IMR-90 (cell line): ENCODE data around the gene DNM2. TPM values are rescaled to one million over a fixed set of nuclear protein-coding genes. Genes with fewer than 3 reads are reported as not detected.

Experiments used
- ATAC-seq: fragments of 200-7000 bp; cut with Tn5 transposase; 2 replicates; pipeline ENCODE4 v1.9.1; 2020; ENCODE audit warnings: low read depth, mild to moderate bottlenecking, moderate library complexity
- BruUV-seq: library from RNA; stranded (reverse); fragments of 400-500 nt; replicated peaks from 2 replicates; lab custom pipeline; 2021; lab: Mats Ljungman, UMichigan
- CTCF ChIA-PET: fragments of 300-600 bp; formaldehyde crosslinking; extraction: SDS; loops from one replicate; lab custom pipeline; 2021; ENCODE audit warnings: antibody characterized with exemption; lab: Yijun Ruan, JAX
- POLR2A ChIA-PET: fragments of 300-600 bp; sonication (Branson Sonifier 250); formaldehyde crosslinking; loops from one replicate; lab custom pipeline; 2022; ENCODE audit warnings: antibody characterized with exemption; ENCODE audit not compliant: unreplicated experiment; lab: Charles Lee
- DNase-seq: peaks from one replicate; pipeline ENCODE4 v3.0.0; 2013
- H2AFZ ChIP-seq: replicated peaks from 2 replicates; pipeline ENCODE3; 2013; ENCODE audit warnings: low read length, mild to moderate bottlenecking; ENCODE audit not compliant: poor library complexity
- H2AK5ac ChIP-seq: 2 replicates; pipeline ENCODE4 v1.6.1; 2013; ENCODE audit warnings: low read depth, low read length, inconsistent platforms
- H2AK9ac ChIP-seq: replicated peaks from 2 replicates; pipeline ENCODE3; 2013; ENCODE audit warnings: mild to moderate bottlenecking, low read depth, low read length, moderate library complexity; ENCODE audit not compliant: poor library complexity
- H2BK120ac ChIP-seq: 2 replicates; pipeline ENCODE4 v1.6.1; 2013; ENCODE audit warnings: low read depth, low read length, inconsistent platforms
- H2BK15ac ChIP-seq: 3 replicates; pipeline ENCODE4 v1.6.1; 2013; ENCODE audit warnings: low read depth, low read length, inconsistent platforms
- H2BK20ac ChIP-seq: 2 replicates; pipeline ENCODE4 v1.6.1; 2013; ENCODE audit warnings: low read depth, mild to moderate bottlenecking, inconsistent platforms, low read length, moderate library complexity
- H2BK5ac ChIP-seq: 2 replicates; pipeline ENCODE4 v1.6.1; 2013; ENCODE audit warnings: mild to moderate bottlenecking, low read depth, low read length, inconsistent platforms; ENCODE audit not compliant: poor library complexity, severe bottlenecking
- H3K14ac ChIP-seq: replicated peaks from 2 replicates; pipeline ENCODE4 v1.6.1; 2013; ENCODE audit warnings: low read depth, low read length, inconsistent platforms
- H3K18ac ChIP-seq: 2 replicates; pipeline ENCODE4 v1.6.1; 2013; ENCODE audit warnings: low read depth, low read length, control low read depth
- H3K23ac ChIP-seq: 2 replicates; pipeline ENCODE4 v1.6.1; 2013; ENCODE audit warnings: low read depth, low read length, inconsistent platforms
- H3K27ac ChIP-seq: 2 replicates; pipeline ENCODE4 v1.5.1; 2013; ENCODE audit warnings: mild to moderate bottlenecking, control low read depth, low read length; ENCODE audit not compliant: insufficient read depth
- H3K27me3 ChIP-seq: 2 replicates; pipeline ENCODE4 v1.6.1; 2013; ENCODE audit warnings: low read length; ENCODE audit not compliant: control insufficient read depth, insufficient read depth
- H3K36me3 ChIP-seq: 2 replicates; pipeline ENCODE4 v1.6.1; 2013; ENCODE audit warnings: low read length, mixed read lengths; ENCODE audit not compliant: control insufficient read depth, insufficient read depth
- H3K4ac ChIP-seq: 2 replicates; pipeline ENCODE4 v1.6.1; 2013; ENCODE audit warnings: low read depth, low read length, inconsistent platforms
- H3K4me1 ChIP-seq: 2 replicates; pipeline ENCODE4 v1.6.1; 2013; ENCODE audit warnings: low read length, mixed read lengths; ENCODE audit not compliant: control insufficient read depth, insufficient read depth
- H3K4me2 ChIP-seq: 2 replicates; pipeline ENCODE4 v1.6.1; 2013; ENCODE audit warnings: low read depth, mild to moderate bottlenecking, control low read depth, low read length, moderate library complexity
- H3K4me3 ChIP-seq: 2 replicates; pipeline ENCODE4 v1.5.1; 2013; ENCODE audit warnings: low read depth, mild to moderate bottlenecking, control low read depth, low read length, moderate library complexity; ENCODE audit not compliant: insufficient read depth
- H3K56ac ChIP-seq: 2 replicates; pipeline ENCODE4 v1.6.1; 2013; ENCODE audit warnings: low read length, inconsistent platforms; ENCODE audit not compliant: insufficient read depth; ENCODE audit errors: extremely low read depth
- H3K79me1 ChIP-seq, 2 experiments: 2 replicates each; pipeline ENCODE4 v1.6.1; 2013; ENCODE audit warnings: low read length in 2 of 2, inconsistent platforms in 1 of 2, low read depth in 1 of 2
- H3K9ac ChIP-seq: 2 replicates; pipeline ENCODE4 v1.6.1; 2013; ENCODE audit warnings: low read depth, low read length, control low read depth
- H3K9me1 ChIP-seq: 2 replicates; pipeline ENCODE4 v1.6.1; 2013; ENCODE audit warnings: low read length, inconsistent platforms; ENCODE audit not compliant: insufficient read depth
- H3K9me3 ChIP-seq: 2 replicates; pipeline ENCODE4 v1.6.1; 2013; ENCODE audit warnings: low read length; ENCODE audit not compliant: control insufficient read depth, insufficient read depth
- H4K20me1 ChIP-seq: 2 replicates; pipeline ENCODE4 v1.6.1; 2013; ENCODE audit warnings: low read length, inconsistent platforms; ENCODE audit not compliant: insufficient read depth
- H4K5ac ChIP-seq: 2 replicates; pipeline ENCODE4 v1.6.1; 2013; ENCODE audit warnings: mild to moderate bottlenecking, low read depth, low read length, control low read depth
- H4K8ac ChIP-seq, 2 experiments: 2 replicates each; pipeline ENCODE4 v1.6.1; 2013; ENCODE audit warnings: low read depth in 2 of 2, low read length in 2 of 2, control low read depth in 1 of 2, inconsistent platforms in 1 of 2
- H4K91ac ChIP-seq: 2 replicates; pipeline ENCODE4 v1.6.1; 2013; ENCODE audit warnings: low read depth, low read length, inconsistent platforms; ENCODE audit not compliant: insufficient read depth
- CEBPB ChIP-seq: IDR thresholded peaks from 2 replicates; pipeline ENCODE4 v1.6.1; 2012; ENCODE audit warnings: low read depth, low read length, improper control_type of control experiment
- MXI1 ChIP-seq: IDR thresholded peaks from 2 replicates; pipeline ENCODE4 v1.6.1; 2012; ENCODE audit warnings: low read depth, mild to moderate bottlenecking, low read length, moderate library complexity, borderline replicate concordance
- RAD21 ChIP-seq: IDR thresholded peaks from 2 replicates; pipeline ENCODE4 v1.6.1; 2012; ENCODE audit warnings: low read length, improper control_type of control experiment
- RFX5 ChIP-seq: IDR thresholded peaks from 2 replicates; pipeline ENCODE4 v1.8.0; 2012; ENCODE audit warnings: low read depth, mild to moderate bottlenecking, low read length, moderate library complexity
- SMC3 ChIP-seq: fragments of 150-350 bp; IDR thresholded peaks from 2 replicates; pipeline ENCODE4 v1.6.1; 2016; ENCODE audit warnings: low read depth, mild to moderate bottlenecking, antibody characterized with exemption, low read length, moderate library complexity
- WGBS, 2 experiments: methylation state at CpG; one replicate each; pipeline versions ENCODE4 v1.1.5 to v1.1.7; 2013; ENCODE audit warnings: missing lambda C conversion rate in 2 of 2; ENCODE audit not compliant: insufficient read length in 1 of 2; ENCODE audit errors: extremely low coverage in 2 of 2; 5-methylcytosine and 5-hydroxymethylcytosine counted together
- dilution Hi-C: fragments of 300-500 bp; cut with HindIII; formaldehyde crosslinking; loops from one replicate; pipeline ENCODE4 v1.14.3; 2018; ENCODE audit warnings: low sequenced_read_pairs; ENCODE audit not compliant: unreplicated experiment
- in situ Hi-C: fragments of 300-500 bp; cut with MboI; formaldehyde crosslinking; loops from 3 replicates; pipeline ENCODE4 v1.14.3; 2019; ENCODE audit warnings: low sequenced_read_pairs, inconsistent platforms, mixed read lengths
- intact Hi-C: fragments of 100-400 bp; cut with micrococcal nuclease; formaldehyde crosslinking; loops from 2 replicates; pipeline ENCODE4 v1.10.0; 2022
- polyA plus RNA-seq, 3 experiments: library from polyadenylated mRNA; depleted of rRNA; stranded (reverse); fragments of >200 nt; gene quantifications; 2 replicates each; pipeline ENCODE4 v1.2.3, GENCODE V29; 2012; ENCODE audit warnings: low replicate concordance in 1 of 3
- total RNA-seq: library from RNA; depleted of rRNA; stranded (reverse); fragments of >200 nt; gene quantifications from 2 replicates; pipeline ENCODE4 v1.2.3, GENCODE V29; 2012
- TF ChIP-seq, protein P1 (sequence below): conservative IDR thresholded peaks from 2 replicates; pipeline ENCODE4 v1.5.1; 2012; ENCODE audit warnings: mild to moderate bottlenecking, low read depth, low read length, improper control_type of control experiment

The DNM2 gene
- total and polyA plus RNA-seq, 2 of the 4 experiments (the other 2 are of a cell fraction) = 55.6 to 74.2 TPM

DNA sequence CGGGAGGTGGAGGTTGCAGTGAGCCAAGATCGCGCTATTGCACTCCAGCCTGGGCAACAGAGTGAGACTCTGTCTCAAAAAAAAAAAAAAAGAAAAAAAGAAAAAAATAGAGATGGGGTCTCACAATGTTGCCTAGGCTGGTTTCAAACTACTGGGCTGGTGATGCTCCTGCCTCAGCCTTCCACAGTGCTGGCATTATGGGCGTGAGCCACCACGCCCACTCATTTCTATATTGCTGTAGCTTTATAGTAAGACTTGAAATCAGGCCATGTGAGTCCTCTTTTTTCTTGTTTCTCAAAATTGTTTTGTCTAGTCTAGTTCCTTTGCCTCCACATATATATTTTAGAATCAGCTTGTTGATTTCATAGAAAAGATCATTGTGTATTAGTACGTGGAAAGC is 18.3 kb downstream of the DNM2 start:
- in situ Hi-C loops = no loop called here
- CTCF ChIA-PET = no interaction called here
- no peaks in the 10 kb centered on the region for H3K9me3 ChIP-seq

More for the DNA sequence above, 18.3 kb downstream of the DNM2 start:
- Histone ChIP-seq H3K18ac (no peak overlapping the region), H3K4me3 (no peak overlapping the region), H2BK15ac (no peak overlapping the region), H2AK9ac (no peak overlapping the region), H3K23ac (no peak overlapping the region), H4K91ac (no peak overlapping the region), H3K79me1 (peaks cover 10 to 67% of the 10 kb centered on the region in 2 experiments), H3K14ac (no peak overlapping the region), H3K27me3 (no peaks in the 10 kb centered on the region), H4K5ac (no peak overlapping the region), H3K56ac (no peak overlapping the region), H2BK5ac (no peak overlapping the region), H3K9ac (no peak overlapping the region), H2AK5ac (no peak overlapping the region), H3K4me1 (no peaks in the 10 kb centered on the region), H3K4ac (no peak overlapping the region), H3K36me3 (peaks cover 4% of the 10 kb centered on the region; the same call in 1 of the 2 replicates), H3K4me2 (no peak overlapping the region), H2AFZ (no peak overlapping the region), H3K9me1 (peaks cover 6% of the 10 kb centered on the region; the same call in 1 of the 2 replicates), H4K20me1 (peaks cover 65% of the 10 kb centered on the region), H2BK20ac (no peak overlapping the region), H4K8ac (no peak overlapping the region), H2BK120ac (no peak overlapping the region), H3K27ac (no peak overlapping the region)
- intact Hi-C loops (no loop called here), dilution Hi-C loops (no loop called here)
- 93% methylated on average over 3 of the region's 6 CpGs; no CpG with 5 or more reads in 1 of the 2 experiments for WGBS, 2 experiments
- DNase-seq (no peak), ATAC-seq (no peak)
- TF ChIP-seq CEBPB (no peak), RFX5 (no peak), RAD21 (no peak), MXI1 (no peak), SMC3 (no peak)
- TF ChIP-seq, protein P1, sequence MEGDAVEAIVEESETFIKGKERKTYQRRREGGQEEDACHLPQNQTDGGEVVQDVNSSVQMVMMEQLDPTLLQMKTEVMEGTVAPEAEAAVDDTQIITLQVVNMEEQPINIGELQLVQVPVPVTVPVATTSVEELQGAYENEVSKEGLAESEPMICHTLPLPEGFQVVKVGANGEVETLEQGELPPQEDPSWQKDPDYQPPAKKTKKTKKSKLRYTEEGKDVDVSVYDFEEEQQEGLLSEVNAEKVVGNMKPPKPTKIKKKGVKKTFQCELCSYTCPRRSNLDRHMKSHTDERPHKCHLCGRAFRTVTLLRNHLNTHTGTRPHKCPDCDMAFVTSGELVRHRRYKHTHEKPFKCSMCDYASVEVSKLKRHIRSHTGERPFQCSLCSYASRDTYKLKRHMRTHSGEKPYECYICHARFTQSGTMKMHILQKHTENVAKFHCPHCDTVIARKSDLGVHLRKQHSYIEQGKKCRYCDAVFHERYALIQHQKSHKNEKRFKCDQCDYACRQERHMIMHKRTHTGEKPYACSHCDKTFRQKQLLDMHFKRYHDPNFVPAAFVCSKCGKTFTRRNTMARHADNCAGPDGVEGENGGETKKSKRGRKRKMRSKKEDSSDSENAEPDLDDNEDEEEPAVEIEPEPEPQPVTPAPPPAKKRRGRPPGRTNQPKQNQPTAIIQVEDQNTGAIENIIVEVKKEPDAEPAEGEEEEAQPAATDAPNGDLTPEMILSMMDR = no peak
- no TSS peak for BruUV-seq
- POLR2A ChIA-PET = no interaction called here
